Activated T-cell treated with anti-CD3 and anti-CD28 coated beads, Interleukin-2, amount 50 U/mL, for 72 hours (primary cell): Measurements from ENCODE around the gene CA10. TPM values are rescaled to one million over a fixed set of nuclear protein-coding genes. Genes with fewer than 3 reads are reported as not detected.

Experiments used
- ATAC-seq, 2 donors: fragments of 150-1000 bp; cut with Tn5 transposase; replicated peaks in 1 of 2; 2 replicates each; pipeline ENCODE4 v1.10.0; 2021; ENCODE audit warnings: moderate library complexity in 2 of 2, mild to moderate bottlenecking in 1 of 2
- DNase-seq, 2 donors: peaks; one replicate each; pipeline ENCODE4 v3.0.0; 2021 to 2022; ENCODE audit warnings: mixed read lengths in 1 of 2
- H3K27ac Mint-ChIP-seq: one replicate; pipeline ENCODE4 v1.8.0; 2022; ENCODE audit warnings: mild to moderate bottlenecking, moderate library complexity, mixed read lengths
- H3K27me3 Mint-ChIP-seq: one replicate; pipeline ENCODE4 v1.8.0; 2022; ENCODE audit warnings: low read depth, mixed read lengths
- H3K36me3 Mint-ChIP-seq, 2 donors: one replicate each; pipeline ENCODE4 v1.8.0; 2022; ENCODE audit warnings: mixed read lengths in 2 of 2, mild to moderate bottlenecking in 1 of 2; ENCODE audit not compliant: insufficient read depth in 2 of 2
- H3K4me1 Mint-ChIP-seq: one replicate; pipeline ENCODE4 v1.8.0; 2022; ENCODE audit warnings: low read depth, mixed read lengths
- H3K4me3 Mint-ChIP-seq, 2 donors: one replicate each; pipeline ENCODE4 v1.8.0; 2022; ENCODE audit warnings: mild to moderate bottlenecking in 2 of 2, mixed read lengths in 2 of 2, moderate library complexity in 2 of 2
- H3K9me3 Mint-ChIP-seq, 2 donors: one replicate each; pipeline ENCODE4 v1.8.0; 2022; ENCODE audit warnings: mixed read lengths in 2 of 2
- total RNA-seq, 2 donors: library from RNA; stranded (reverse); gene quantifications; one replicate each; pipeline ENCODE4 v1.2.3, GENCODE V29; 2022

The CA10 gene
- total RNA-seq, 2 donors from 2014 or later: not detected

GRCh38 chr17:51951741-51952140 lies 206.8 kb downstream of the CA10 start:
- H3K27ac Mint-ChIP-seq: no peak overlapping the region
- H3K4me3 Mint-ChIP-seq: no peak overlapping the region
- ATAC-seq (no peak), DNase-seq (no peak)
- H3K27me3 Mint-ChIP-seq: peaks cover 6% of the 10 kb centered on the region
- H3K4me1 Mint-ChIP-seq: no peaks in the 10 kb centered on the region
- no peaks in the 10 kb centered on the region for H3K36me3 Mint-ChIP-seq
- no peaks in the 10 kb centered on the region for H3K9me3 Mint-ChIP-seq

DNA sequence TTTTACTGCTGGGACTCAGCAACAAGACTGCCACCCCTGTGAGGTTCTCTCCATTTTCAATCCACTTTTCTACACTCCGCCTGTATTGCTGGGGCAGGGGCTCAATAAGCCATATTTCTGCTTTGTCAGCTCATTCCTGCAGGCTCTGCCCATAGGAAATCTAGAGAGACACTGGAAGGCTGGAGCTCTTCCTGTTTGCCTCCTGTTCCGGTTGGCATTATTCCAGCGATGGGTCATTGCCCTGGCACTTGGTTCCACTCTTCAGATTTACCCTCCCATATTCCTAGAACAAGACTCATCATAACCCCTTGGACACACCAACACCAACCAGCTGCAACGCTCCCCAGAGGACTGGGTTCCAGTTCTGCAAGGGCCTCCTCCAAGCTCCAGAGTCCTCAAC lies 210.4 kb downstream of the CA10 start:
- H3K27ac Mint-ChIP-seq: no peak overlapping the region
- no peak overlapping the region for H3K4me3 Mint-ChIP-seq
- ATAC-seq: no peak
- H3K4me1 Mint-ChIP-seq: no peaks in the 10 kb centered on the region
- peaks cover 6% of the 10 kb centered on the region for H3K27me3 Mint-ChIP-seq
- DNase-seq: no peak
- no peaks in the 10 kb centered on the region for H3K36me3 Mint-ChIP-seq
- H3K9me3 Mint-ChIP-seq: no peaks in the 10 kb centered on the region

DNA sequence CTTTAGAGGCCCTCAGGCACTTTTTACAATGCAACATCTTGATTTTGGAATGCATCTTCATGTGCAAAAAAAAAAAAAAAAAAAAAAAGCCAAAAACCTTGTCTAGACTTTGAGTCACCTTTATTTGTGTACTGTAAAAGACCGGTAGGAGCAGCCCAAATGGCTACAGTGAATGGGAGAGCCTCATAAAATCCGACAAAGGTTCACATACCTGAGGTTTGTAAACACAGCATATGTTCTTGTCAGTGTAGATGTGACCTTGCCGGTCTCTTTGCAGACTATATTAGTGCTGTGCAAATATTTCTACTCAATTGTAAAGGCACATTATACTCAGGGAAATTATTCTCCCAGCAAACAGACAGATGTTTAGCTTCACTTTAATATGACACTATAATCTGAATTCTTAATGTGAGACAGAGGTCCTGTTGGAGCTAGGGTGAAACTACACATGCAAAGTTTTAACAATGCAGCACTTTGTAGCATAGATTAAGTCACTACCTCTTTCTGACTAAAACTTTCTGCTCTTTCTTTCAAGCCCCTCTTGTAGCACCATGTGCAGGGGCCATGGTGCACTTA lies 211.3 kb downstream of the CA10 start:
- Mint-ChIP-seq H3K27me3 (peaks cover 6% of the 10 kb centered on the region), H3K36me3 (no peaks in the 10 kb centered on the region), H3K27ac (no peak overlapping the region), H3K4me3 (no peak overlapping the region), H3K9me3 (no peaks in the 10 kb centered on the region), H3K4me1 (no peaks in the 10 kb centered on the region)
- ATAC-seq (no peak), DNase-seq (no peak)

DNA sequence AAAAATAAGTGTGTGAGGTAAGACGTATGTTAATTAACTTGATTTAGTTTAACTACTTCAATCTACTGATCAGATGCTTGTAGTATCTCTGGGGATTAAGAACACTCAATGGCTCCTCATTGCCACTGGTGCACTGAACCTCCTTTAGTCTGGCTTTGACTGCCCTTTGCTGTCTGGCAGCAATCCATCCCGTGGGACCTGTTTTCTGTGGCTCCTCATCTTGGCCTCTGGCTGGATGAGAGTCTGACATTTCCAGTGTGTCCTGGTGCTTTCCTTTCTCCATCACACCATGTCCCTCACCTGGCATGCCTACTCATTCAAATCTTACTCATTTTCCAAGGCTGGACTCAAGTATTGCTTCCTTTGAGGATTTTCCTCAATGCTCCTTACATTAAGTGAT lies 212.2 kb downstream of the CA10 start:
- H3K27me3 Mint-ChIP-seq: peaks cover 6% of the 10 kb centered on the region
- no peak overlapping the region for H3K27ac Mint-ChIP-seq
- no peaks in the 10 kb centered on the region for H3K4me1 Mint-ChIP-seq
- no peak for DNase-seq
- no peaks in the 10 kb centered on the region for H3K9me3 Mint-ChIP-seq
- no peak for ATAC-seq
- H3K36me3 Mint-ChIP-seq: no peaks in the 10 kb centered on the region
- H3K4me3 Mint-ChIP-seq: no peak overlapping the region

DNA sequence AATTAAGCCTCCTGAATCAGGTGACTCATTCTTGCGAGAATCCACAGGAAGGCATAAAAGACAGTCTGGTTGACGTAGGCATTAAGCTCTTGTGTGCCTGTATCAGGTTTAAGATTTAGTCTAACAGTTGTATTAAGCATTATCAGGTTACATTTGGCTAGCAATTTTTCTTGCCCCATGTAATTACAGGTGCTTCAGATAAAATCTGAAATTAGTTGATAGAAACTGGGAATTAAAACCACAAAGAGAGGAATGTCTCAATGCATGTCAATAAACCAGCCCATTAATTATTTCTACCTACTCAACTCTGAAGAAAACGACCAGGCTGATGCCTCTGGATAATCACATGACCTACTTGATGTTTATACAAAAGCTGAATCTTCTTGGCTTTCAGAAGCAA lies 217.2 kb downstream of the CA10 start:
- no peak overlapping the region for H3K27ac Mint-ChIP-seq
- no peaks in the 10 kb centered on the region for H3K4me1 Mint-ChIP-seq
- H3K36me3 Mint-ChIP-seq: no peaks in the 10 kb centered on the region
- no peak overlapping the region for H3K4me3 Mint-ChIP-seq
- DNase-seq (no peak), ATAC-seq (no peak)
- H3K9me3 Mint-ChIP-seq: peaks cover 0 to under 1% of the 10 kb centered on the region in 2 donors
- H3K27me3 Mint-ChIP-seq: peaks cover 2% of the 10 kb centered on the region

GRCh38 chr17:51937264-51937663 lies 221.2 kb downstream of the CA10 start:
- no peaks in the 10 kb centered on the region for H3K36me3 Mint-ChIP-seq
- H3K27ac Mint-ChIP-seq: no peak overlapping the region
- DNase-seq (no peak), ATAC-seq (no peak)
- H3K9me3 Mint-ChIP-seq: peaks cover 0 to 3% of the 10 kb centered on the region in 2 donors
- H3K4me1 Mint-ChIP-seq: no peaks in the 10 kb centered on the region
- H3K27me3 Mint-ChIP-seq: peaks cover 5% of the 10 kb centered on the region
- no peak overlapping the region for H3K4me3 Mint-ChIP-seq

- Mint-ChIP-seq H3K36me3 (no peaks in the 10 kb centered on the region), H3K27me3 (peaks cover 5% of the 10 kb centered on the region), H3K4me1 (no peaks in the 10 kb centered on the region), H3K4me3 (no peak overlapping the region), H3K9me3 (peaks cover 0 to 3% of the 10 kb centered on the region in 2 donors), H3K27ac (no peak overlapping the region)
- no peak for ATAC-seq
- DNase-seq: no peak
Measured at GRCh38 chr17:51935477-51935876, 223.0 kb downstream of the CA10 start.

- H3K4me1 Mint-ChIP-seq: no peaks in the 10 kb centered on the region
- peaks cover 0 to 3% of the 10 kb centered on the region in 2 donors for H3K9me3 Mint-ChIP-seq
- H3K27ac Mint-ChIP-seq: no peak overlapping the region
- H3K27me3 Mint-ChIP-seq: peaks cover 5% of the 10 kb centered on the region
- DNase-seq: no peak
- H3K36me3 Mint-ChIP-seq: no peaks in the 10 kb centered on the region
- ATAC-seq: no peak
- no peak overlapping the region for H3K4me3 Mint-ChIP-seq
Measured at GRCh38 chr17:51933647-51934046, 224.9 kb downstream of the CA10 start.

- no peak overlapping the region for H3K27ac Mint-ChIP-seq
- H3K4me3 Mint-ChIP-seq: no peak overlapping the region
- DNase-seq (no peak), ATAC-seq (no peak)
- no peaks in the 10 kb centered on the region for H3K9me3 Mint-ChIP-seq
- H3K36me3 Mint-ChIP-seq: no peaks in the 10 kb centered on the region
- H3K27me3 Mint-ChIP-seq: no peaks in the 10 kb centered on the region
- no peaks in the 10 kb centered on the region for H3K4me1 Mint-ChIP-seq
Measured at GRCh38 chr17:51926448-51926847, 232.1 kb downstream of the CA10 start.

GRCh38 chr17:51921500-51921899 lies 237.0 kb downstream of the CA10 start:
- Mint-ChIP-seq H3K4me3 (no peak overlapping the region), H3K27me3 (no peaks in the 10 kb centered on the region), H3K9me3 (no peaks in the 10 kb centered on the region), H3K36me3 (no peaks in the 10 kb centered on the region), H3K4me1 (no peaks in the 10 kb centered on the region), H3K27ac (no peak overlapping the region)
- no peak for ATAC-seq
- DNase-seq: no peak

DNA sequence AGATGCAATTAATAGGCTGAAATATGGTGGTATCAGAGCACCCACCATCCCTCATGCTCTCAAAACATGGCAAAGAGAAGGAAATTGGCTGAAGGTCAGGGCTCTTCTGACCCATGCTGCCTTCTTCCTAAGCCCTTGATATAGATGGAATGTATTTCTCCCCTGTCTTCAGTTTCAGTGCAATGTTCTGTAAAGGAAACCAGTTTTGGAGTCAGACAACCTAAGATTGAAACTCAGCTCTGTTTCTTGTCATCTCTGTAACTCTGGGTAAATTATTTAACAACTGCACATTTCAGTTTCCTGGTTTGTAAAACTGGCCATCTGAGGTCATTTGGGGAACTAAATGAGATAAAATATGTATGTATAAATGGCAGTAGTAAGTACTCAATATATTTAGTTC lies 243.9 kb downstream of the CA10 start:
- Mint-ChIP-seq H3K9me3 (no peaks in the 10 kb centered on the region), H3K4me1 (no peaks in the 10 kb centered on the region), H3K4me3 (no peak overlapping the region), H3K36me3 (no peaks in the 10 kb centered on the region), H3K27ac (no peak overlapping the region), H3K27me3 (peaks cover 14% of the 10 kb centered on the region)
- no peak for DNase-seq
- ATAC-seq: no peak

GRCh38 chr17:51913491-51914205 lies 244.9 kb downstream of the CA10 start:
- ATAC-seq: no peak
- no peak for DNase-seq
- Mint-ChIP-seq H3K9me3 (no peaks in the 10 kb centered on the region), H3K27ac (no peak overlapping the region), H3K4me1 (no peaks in the 10 kb centered on the region), H3K4me3 (no peak overlapping the region), H3K27me3 (peaks cover 14% of the 10 kb centered on the region), H3K36me3 (no peaks in the 10 kb centered on the region)

- Mint-ChIP-seq H3K4me1 (no peaks in the 10 kb centered on the region), H3K9me3 (no peaks in the 10 kb centered on the region), H3K27ac (no peak overlapping the region), H3K36me3 (no peaks in the 10 kb centered on the region), H3K4me3 (no peak overlapping the region), H3K27me3 (peaks cover 14% of the 10 kb centered on the region)
- no peak for DNase-seq
- ATAC-seq: no peak
Measured at GRCh38 chr17:51912939-51913338, 245.6 kb downstream of the CA10 start.

GRCh38 chr17:51911237-51911636 lies 247.3 kb downstream of the CA10 start:
- DNase-seq: no peak
- ATAC-seq: no peak
- Mint-ChIP-seq H3K27ac (no peak overlapping the region), H3K9me3 (no peaks in the 10 kb centered on the region), H3K4me3 (no peak overlapping the region), H3K36me3 (no peaks in the 10 kb centered on the region), H3K27me3 (peaks cover 14% of the 10 kb centered on the region), H3K4me1 (no peaks in the 10 kb centered on the region)
